Prostate gland (tissue), 2 donors: ENCODE measurements around the gene CDK3. TPM values are rescaled to one million over a fixed set of nuclear protein-coding genes. Genes with fewer than 3 reads are reported as not detected.
A peak's percentile ranks its signal among the peaks of the same experiment; 100 is the strongest.

ENCODE experiments used
- DNase-seq: peaks from one replicate; pipeline ENCODE4 v3.0.0-alpha.2; 2019; ENCODE audit warnings: low spot score
- H3K27ac ChIP-seq, 2 donors: fragments of 200-600 bp; sonication (generic); 2 replicates each; pipeline ENCODE4 v1.5.1; 2017 to 2019
- H3K27me3 ChIP-seq: fragments of 200-600 bp; sonication (generic); replicated peaks from 2 replicates; pipeline ENCODE4 v1.5.1; 2019; ENCODE audit not compliant: insufficient read depth
- H3K36me3 ChIP-seq, 2 donors: fragments of 200-600 bp; sonication (generic); 1 replicate in 1 of 2; 2 replicates in 1 of 2; pipeline versions ENCODE4 v1.5.1 to v1.8.1; 2017 to 2019
- H3K4me1 ChIP-seq: fragments of 200-600 bp; sonication (generic); replicated peaks from 2 replicates; pipeline ENCODE4 v1.5.1; 2019
- H3K4me3 ChIP-seq, 2 donors: fragments of 200-600 bp; sonication (generic); 2 replicates each; pipeline ENCODE4 v1.5.1; 2017 to 2019
- H3K9me3 ChIP-seq: fragments of 200-600 bp; sonication (generic); 2 replicates; pipeline ENCODE4 v1.5.1; 2017
- CTCF ChIP-seq, 4 experiments: fragments of 200-600 bp in 2 of 4; fragments of 450-650 bp in 2 of 4; sonication (generic) in 2 of 4; IDR thresholded peaks; 1 replicate in 3 of 4; 2 replicates in 1 of 4; pipeline ENCODE4 v1.5.1; 2016 to 2019; ENCODE audit warnings: antibody characterized with exemption in 4 of 4, mild to moderate bottlenecking in 2 of 4, moderate library complexity in 2 of 4
- POLR2A ChIP-seq: fragments of 450-650 bp; IDR thresholded peaks from one replicate; pipeline ENCODE4 v1.6.1; 2016; ENCODE audit warnings: antibody characterized with exemption, mild to moderate bottlenecking
- POLR2AphosphoS5 ChIP-seq: sonication (generic); formaldehyde crosslinking; IDR thresholded peaks from one replicate; pipeline ENCODE4 v1.6.1; 2017; ENCODE audit warnings: antibody characterized with exemption
- WGBS: methylation state at CpG from one replicate; pipeline ENCODE4 v1.1.5; 2018; 5-methylcytosine and 5-hydroxymethylcytosine counted together
- intact Hi-C: fragments of 100-400 bp; cut with DNase I; formaldehyde crosslinking; loops from one replicate; pipeline ENCODE4 v1.14.2; 2022
- total RNA-seq, 2 donors: library from RNA; depleted of rRNA; stranded (reverse); fragments of >200 nt; gene quantifications; one replicate each; pipeline ENCODE4 v1.1.0, GENCODE V29; 2016

CDK3 gene
- total RNA-seq, 2 donors from 2014 or later = 16.9 to 17.2 TPM

- DNase-seq = no peak
- intact Hi-C loops = loop anchor here (10.0 kb wide), 1 partner anchor 265 kb away; no protein-coding TSS in a partner anchor
- no peak for TF ChIP-seq POLR2AphosphoS5
- no peak for TF ChIP-seq CTCF (IDR thresholded peaks at IDR 0.05)
- no peak for TF ChIP-seq POLR2A
- WGBS = 92% methylated on average over 21 of the region's 21 CpGs
- Histone ChIP-seq H3K4me3 (no peak overlapping the region), H3K27me3 (no peaks in the 10 kb centered on the region), H3K27ac (no peak overlapping the region), H3K36me3 (no peaks in the 10 kb centered on the region), H3K4me1 (no peaks in the 10 kb centered on the region), H3K9me3 (no peaks in the 10 kb centered on the region)
Measured at GRCh38 chr17:76009969-76010661, 9.5 kb downstream of the CDK3 start.

GRCh38 chr17:76011951-76012350 is 11.3 kb downstream of the CDK3 start:
- DNase-seq = no peak
- intact Hi-C loops = loop anchor here (10.0 kb wide), 1 partner anchor 263 kb away; no protein-coding TSS in a partner anchor
- no peak overlapping the region for H3K27ac ChIP-seq
- TF ChIP-seq POLR2A = no peak
- no peak for TF ChIP-seq CTCF (IDR thresholded peaks at IDR 0.05)
- no peak for TF ChIP-seq POLR2AphosphoS5
- H3K36me3 ChIP-seq = no peaks in the 10 kb centered on the region
- H3K27me3 ChIP-seq = no peaks in the 10 kb centered on the region
- WGBS = 77% methylated on average over 5 of the region's 5 CpGs
- no peaks in the 10 kb centered on the region for H3K4me1 ChIP-seq
- H3K4me3 ChIP-seq = no peak overlapping the region
- no peaks in the 10 kb centered on the region for H3K9me3 ChIP-seq

GRCh38 chr17:76013377-76013932 is 12.8 kb downstream of the CDK3 start:
- no peak overlapping the region for H3K4me3 ChIP-seq
- 76% methylated on average over 15 of the region's 15 CpGs for WGBS
- no peaks in the 10 kb centered on the region for H3K4me1 ChIP-seq
- TF ChIP-seq CTCF (IDR thresholded peaks at IDR 0.05) (no peak), POLR2AphosphoS5 (no peak), POLR2A (no peak)
- no peaks in the 10 kb centered on the region for H3K27me3 ChIP-seq
- intact Hi-C loops = loop anchor here (10.0 kb wide), 1 partner anchor 261 kb away; no protein-coding TSS in a partner anchor
- H3K36me3 ChIP-seq = no peaks in the 10 kb centered on the region
- no peak for DNase-seq
- no peak overlapping the region for H3K27ac ChIP-seq
- H3K9me3 ChIP-seq = no peaks in the 10 kb centered on the region

- 25% methylated on average over 19 of the region's 19 CpGs for WGBS
- intact Hi-C loops = loop anchor here (10.0 kb wide), 1 partner anchor 260 kb away; no protein-coding TSS in a partner anchor
- Histone ChIP-seq H3K4me1 (no peaks in the 10 kb centered on the region), H3K27ac (no peak overlapping the region), H3K4me3 (no peak overlapping the region), H3K9me3 (no peaks in the 10 kb centered on the region), H3K27me3 (no peaks in the 10 kb centered on the region), H3K36me3 (no peaks in the 10 kb centered on the region)
- TF ChIP-seq CTCF (IDR thresholded peaks at IDR 0.05) (peak; percentile 82 to 95 (median 91)), POLR2A (no peak), POLR2AphosphoS5 (peak; percentile 35)
- peak; percentile 69 for DNase-seq
Measured at GRCh38 chr17:76014100-76014924, 13.7 kb downstream of the CDK3 start.
